Heart left ventricle (tissue), 13 donors: Measurements from ENCODE around the gene MRTO4.

Source experiments
- POLR2A ChIP-seq, 2 donors: fragments of 450-650 bp; IDR thresholded peaks; one replicate each; pipeline ENCODE4 v1.6.1; 2017; ENCODE audit warnings: antibody characterized with exemption in 2 of 2, mild to moderate bottlenecking in 2 of 2, moderate library complexity in 2 of 2
- TF ChIP-seq, protein P1 (sequence below), 12 donors: fragments of 200-600 bp; sonication (generic) in 4 of 12; IDR thresholded peaks; one replicate each; pipeline versions ENCODE4 v1.5.0 to v1.8.0; 2018 to 2022; ENCODE audit warnings: antibody characterized with exemption in 12 of 12, mild to moderate bottlenecking in 5 of 12
- donor health status: ischemic (EF 13 %, LVEDD 7.1; RV severe dilation, severe dysfunction).
- donor health status: DM: no; HTN: yes; CAD: no.
- donor health status: DM: no; HTN: no; CAD: no.
- donor health status: ischemic (EF 25% LVEDD 6.9; RV normal size, moderate dysfunction).
- donor health status: ischemic (EF 25% LVEDD 5.7; RV mildly dilated, moderate dysfunction).
- donor health status: ischemic (EF 35%, LVEDD 5.7; RV mildly dilated, moderate dysfunction).
- donor health status: nonischemic (EF 11% LVEDD 7.7; RV severe dilation, severe dysfunction).
- donor health status: DM: yes; HTN: yes; CAD: no.
- donor health status: PGD.
- donor health status: ischemic (EF 29% LVEDD 5.4; RV normal size, mild dysfunction).
- donor health status: nonischemic (EF 23%, LVEDD 6.1; RV moderate dilation, normal function).

DNA sequence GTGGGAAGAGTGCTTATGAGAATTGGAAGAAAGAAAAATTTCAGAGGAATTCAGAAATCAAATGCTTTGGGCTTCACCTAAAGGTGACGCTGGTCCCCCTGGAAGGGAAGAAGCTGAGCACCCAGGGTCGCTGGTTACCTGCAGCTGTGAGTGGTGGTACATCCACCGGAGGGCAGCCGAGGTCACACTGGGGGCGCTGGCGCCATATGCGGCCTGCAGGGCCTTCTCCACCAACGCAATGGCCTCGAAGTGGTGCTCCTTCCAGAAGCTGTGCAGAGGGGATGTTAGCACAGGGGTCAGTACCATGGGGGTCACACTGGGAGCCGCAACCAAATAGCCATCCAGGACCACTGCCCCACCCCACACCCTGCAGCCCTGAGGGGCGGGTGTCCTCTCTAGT lies 54.3 kb downstream of the MRTO4 start:
- TF ChIP-seq, protein P1, sequence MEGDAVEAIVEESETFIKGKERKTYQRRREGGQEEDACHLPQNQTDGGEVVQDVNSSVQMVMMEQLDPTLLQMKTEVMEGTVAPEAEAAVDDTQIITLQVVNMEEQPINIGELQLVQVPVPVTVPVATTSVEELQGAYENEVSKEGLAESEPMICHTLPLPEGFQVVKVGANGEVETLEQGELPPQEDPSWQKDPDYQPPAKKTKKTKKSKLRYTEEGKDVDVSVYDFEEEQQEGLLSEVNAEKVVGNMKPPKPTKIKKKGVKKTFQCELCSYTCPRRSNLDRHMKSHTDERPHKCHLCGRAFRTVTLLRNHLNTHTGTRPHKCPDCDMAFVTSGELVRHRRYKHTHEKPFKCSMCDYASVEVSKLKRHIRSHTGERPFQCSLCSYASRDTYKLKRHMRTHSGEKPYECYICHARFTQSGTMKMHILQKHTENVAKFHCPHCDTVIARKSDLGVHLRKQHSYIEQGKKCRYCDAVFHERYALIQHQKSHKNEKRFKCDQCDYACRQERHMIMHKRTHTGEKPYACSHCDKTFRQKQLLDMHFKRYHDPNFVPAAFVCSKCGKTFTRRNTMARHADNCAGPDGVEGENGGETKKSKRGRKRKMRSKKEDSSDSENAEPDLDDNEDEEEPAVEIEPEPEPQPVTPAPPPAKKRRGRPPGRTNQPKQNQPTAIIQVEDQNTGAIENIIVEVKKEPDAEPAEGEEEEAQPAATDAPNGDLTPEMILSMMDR (IDR thresholded peaks at IDR 0.05): no peak
- TF ChIP-seq POLR2A (IDR thresholded peaks at IDR 0.05): no peak
